H1 (cell line): ENCODE data around the gene ANKRD26. TPM values are rescaled to one million over a fixed set of nuclear protein-coding genes. Genes with fewer than 3 reads are reported as not detected.

Experiments used
- CTCF ChIA-PET: fragments of 300-600 bp; sonication (Branson Sonifier 250); formaldehyde crosslinking; loops from one replicate; lab custom pipeline; 2021; ENCODE audit not compliant: partially characterized antibody; lab: Charles Lee
- POLR2A ChIA-PET: fragments of 300-600 bp; sonication (Branson Sonifier 250); formaldehyde crosslinking; loops from one replicate; lab custom pipeline; 2021; ENCODE audit warnings: inconsistent platforms; ENCODE audit not compliant: partially characterized antibody; lab: Charles Lee
- DNase-seq, 2 experiments: peaks; one replicate each; pipeline versions ENCODE4 v3.0.0 to v3.0.0-alpha.2; 2010 to 2022; ENCODE audit warnings: low spot score in 2 of 2, low read depth in 1 of 2, mixed read lengths in 1 of 2
- FAIRE-seq: peaks from 2 replicates; lab custom pipeline; 2011; peaks lifted over from hg19 to GRCh38; lab: Jason Lieb, UNC
- H2AFZ ChIP-seq: 2 replicates; pipeline ENCODE4 v1.8.1; 2012; ENCODE audit warnings: low read length, inconsistent platforms
- H2AK5ac ChIP-seq: 2 replicates; pipeline ENCODE4 v1.6.1; 2013; ENCODE audit warnings: low read depth, low read length
- H2BK120ac ChIP-seq: replicated peaks from 2 replicates; pipeline ENCODE3; 2013; ENCODE audit warnings: low read depth, low read length, inconsistent platforms
- H2BK12ac ChIP-seq: 2 replicates; pipeline ENCODE4 v1.6.1; 2013; ENCODE audit warnings: low read depth, low read length
- H2BK15ac ChIP-seq: 2 replicates; pipeline ENCODE4 v1.6.1; 2013; ENCODE audit warnings: low read length
- H2BK20ac ChIP-seq: 2 replicates; pipeline ENCODE4 v1.6.1; 2013; ENCODE audit warnings: low read length
- H2BK5ac ChIP-seq: 2 replicates; pipeline ENCODE4 v1.6.1; 2013; ENCODE audit warnings: low read depth, low read length
- H3K14ac ChIP-seq: 2 replicates; pipeline ENCODE4 v1.6.1; 2013; ENCODE audit warnings: inconsistent platforms; ENCODE audit not compliant: insufficient read length
- H3K18ac ChIP-seq: 2 replicates; pipeline ENCODE4 v1.6.1; 2013; ENCODE audit warnings: low read length; ENCODE audit errors: extremely low read depth
- H3K23ac ChIP-seq: 2 replicates; pipeline ENCODE4 v1.6.1; 2013; ENCODE audit warnings: inconsistent platforms; ENCODE audit not compliant: insufficient read length
- H3K23me2 ChIP-seq: 2 replicates; pipeline ENCODE4 v1.6.1; 2013; ENCODE audit warnings: low read depth, low read length
- H3K27ac ChIP-seq: 2 replicates; pipeline ENCODE4 v1.6.1; 2011; ENCODE audit warnings: low read depth, low read length, inconsistent platforms
- H3K27me3 ChIP-seq, 4 experiments: replicated peaks in 1 of 4; 1 replicate in 1 of 4; 2 replicates in 3 of 4; pipeline versions ENCODE4 v1.6.1 to v1.8.1; 2011 to 2013; ENCODE audit warnings: low read length in 3 of 4, mild to moderate bottlenecking in 3 of 4, inconsistent platforms in 2 of 4, mixed read lengths in 2 of 4, moderate library complexity in 1 of 4; ENCODE audit not compliant: control insufficient read depth in 3 of 4, insufficient read depth in 3 of 4; ENCODE audit errors: extremely low read depth in 1 of 4
- H3K36me3 ChIP-seq, 4 experiments: 2 replicates each; pipeline versions ENCODE4 v1.6.1 to v1.8.1; 2011 to 2013; ENCODE audit warnings: mild to moderate bottlenecking in 4 of 4, low read length in 3 of 4, moderate library complexity in 2 of 4, control low read depth in 1 of 4, inconsistent platforms in 1 of 4; ENCODE audit not compliant: insufficient read depth in 4 of 4, control insufficient read depth in 2 of 4
- H3K4ac ChIP-seq: replicated peaks from 2 replicates; pipeline ENCODE3; 2013; ENCODE audit warnings: low read length, low read depth, mixed read lengths, inconsistent platforms; ENCODE audit not compliant: insufficient read length
- H3K4me1 ChIP-seq, 4 experiments: replicated peaks in 1 of 4; 1 replicate in 1 of 4; 2 replicates in 3 of 4; pipeline versions ENCODE4 v1.6.1 to v1.8.1; 2011 to 2013; ENCODE audit warnings: low read length in 3 of 4, inconsistent platforms in 2 of 4, mixed read lengths in 1 of 4; ENCODE audit not compliant: insufficient read depth in 4 of 4, control insufficient read depth in 3 of 4
- H3K4me2 ChIP-seq, 2 experiments: 2 replicates each; pipeline versions ENCODE4 v1.6.1 to v1.8.1; 2011 to 2013; ENCODE audit warnings: low read depth in 2 of 2, low read length in 2 of 2, control low read depth in 1 of 2, inconsistent platforms in 1 of 2, mild to moderate bottlenecking in 1 of 2; ENCODE audit not compliant: insufficient read depth in 1 of 2
- H3K4me3 ChIP-seq, 4 experiments: fragments of 200-600, 300-600 bp in 1 of 4; sonication (generic), shearing (Covaris generic), sonication (Bioruptor Twin) in 1 of 4; 2 replicates each; pipeline versions ENCODE4 v1.5.1 to v1.8.1; 2011 to 2016; ENCODE audit warnings: low read length in 4 of 4, low read depth in 3 of 4, control low read depth in 2 of 4, inconsistent platforms in 2 of 4, mild to moderate bottlenecking in 2 of 4, mixed read lengths in 1 of 4, moderate library complexity in 1 of 4; ENCODE audit not compliant: insufficient read depth in 2 of 4; ENCODE audit errors: extremely low read depth in 1 of 4
- H3K56ac ChIP-seq: replicated peaks from 2 replicates; pipeline ENCODE3; 2013; ENCODE audit warnings: low read depth, mild to moderate bottlenecking, mixed read lengths, low read length, inconsistent platforms; ENCODE audit not compliant: insufficient read length
- H3K79me1 ChIP-seq: 2 replicates; pipeline ENCODE4 v1.6.1; 2013; ENCODE audit warnings: low read depth, low read length, control low read depth
- H3K79me2 ChIP-seq, 2 experiments: 2 replicates each; pipeline versions ENCODE4 v1.6.1 to v1.8.1; 2012 to 2013; ENCODE audit warnings: low read length in 2 of 2, mild to moderate bottlenecking in 2 of 2, inconsistent platforms in 1 of 2; ENCODE audit not compliant: insufficient read depth in 2 of 2, control insufficient read depth in 1 of 2
- H3K9ac ChIP-seq, 4 experiments: replicated peaks in 1 of 4; 1 replicate in 1 of 4; 2 replicates in 3 of 4; pipeline versions ENCODE4 v1.6.1 to v1.8.1; 2011 to 2013; ENCODE audit warnings: low read depth in 3 of 4, low read length in 3 of 4, control low read depth in 2 of 4, mild to moderate bottlenecking in 2 of 4, moderate library complexity in 2 of 4, inconsistent platforms in 1 of 4; ENCODE audit errors: extremely low read depth in 1 of 4
- H3K9me3 ChIP-seq, 2 experiments: 2 replicates each; pipeline versions ENCODE4 v1.6.1 to v1.8.1; 2012 to 2013; ENCODE audit warnings: mild to moderate bottlenecking in 2 of 2, moderate library complexity in 2 of 2, control low read depth in 1 of 2, inconsistent platforms in 1 of 2, low read depth in 1 of 2, low read length in 1 of 2, mixed read lengths in 1 of 2; ENCODE audit not compliant: insufficient read depth in 2 of 2
- H4K20me1 ChIP-seq, 2 experiments: replicated peaks in 1 of 2; 2 replicates each; pipeline versions ENCODE3 to v1.8.1; 2011 to 2013; ENCODE audit warnings: inconsistent platforms in 2 of 2, low read length in 2 of 2, mild to moderate bottlenecking in 1 of 2; ENCODE audit not compliant: insufficient read depth in 2 of 2, control insufficient read depth in 1 of 2
- H4K5ac ChIP-seq: 2 replicates; pipeline ENCODE4 v1.6.1; 2013; ENCODE audit warnings: low read length, low read depth, mixed read lengths, inconsistent platforms; ENCODE audit not compliant: insufficient read length
- H4K8ac ChIP-seq: 2 replicates; pipeline ENCODE4 v1.8.0; 2013; ENCODE audit warnings: mild to moderate bottlenecking, moderate library complexity, low read length, inconsistent platforms; ENCODE audit not compliant: insufficient read depth; ENCODE audit errors: extremely low read depth
- H4K91ac ChIP-seq: replicated peaks from 2 replicates; pipeline ENCODE3; 2013; ENCODE audit warnings: low read length, mixed read lengths, inconsistent platforms; ENCODE audit not compliant: insufficient read length
- ATF3 ChIP-seq: IDR thresholded peaks from 2 replicates; pipeline ENCODE4 v1.6.1; 2011; ENCODE audit warnings: low read depth, mild to moderate bottlenecking, low read length; ENCODE audit not compliant: insufficient read depth
- CHD1 ChIP-seq: IDR thresholded peaks from 2 replicates; pipeline ENCODE4 v1.6.1; 2012; ENCODE audit warnings: low read depth, low read length, improper control_type of control experiment
- CHD2 ChIP-seq: IDR thresholded peaks from 2 replicates; pipeline ENCODE4 v1.6.1; 2012; ENCODE audit warnings: low read length, improper control_type of control experiment
- CREB1 ChIP-seq: IDR thresholded peaks from 2 replicates; pipeline ENCODE4 v1.6.1; 2012; ENCODE audit warnings: inconsistent platforms
- CTBP2 ChIP-seq: IDR thresholded peaks from 2 replicates; pipeline ENCODE4 v1.7.0; 2011; ENCODE audit warnings: borderline replicate concordance, mild to moderate bottlenecking, moderate library complexity, mixed read lengths, low read length; ENCODE audit not compliant: insufficient read depth, insufficient read length
- EZH2 ChIP-seq: fragments of 200-600 bp; sonication (generic); IDR thresholded peaks from 2 replicates; pipeline ENCODE4 v1.7.1; 2012; ENCODE audit warnings: low read depth, mild to moderate bottlenecking, moderate library complexity, low read length, inconsistent platforms; ENCODE audit not compliant: severe bottlenecking
- FOSL1 ChIP-seq: IDR thresholded peaks from 2 replicates; pipeline ENCODE4 v1.6.1; 2011; ENCODE audit warnings: mild to moderate bottlenecking, low read depth, low read length, moderate library complexity; ENCODE audit not compliant: insufficient read depth
- GTF2F1 ChIP-seq: IDR thresholded peaks from 2 replicates; pipeline ENCODE4 v1.6.1; 2012; ENCODE audit warnings: low read depth, low read length, improper control_type of control experiment, borderline replicate concordance
- HDAC6 ChIP-seq: IDR thresholded peaks from one replicate; pipeline ENCODE4 v1.7.1; 2012; ENCODE audit warnings: low read depth, mild to moderate bottlenecking, inconsistent platforms, low read length, moderate library complexity
- POLR2A ChIP-seq, 2 experiments: IDR thresholded peaks; 1 replicate in 1 of 2; 2 replicates in 1 of 2; pipeline ENCODE4 v1.6.1; 2011; ENCODE audit warnings: low read depth in 2 of 2, low read length in 2 of 2, mild to moderate bottlenecking in 2 of 2; ENCODE audit errors: control extremely low read depth in 1 of 2
- RFX5 ChIP-seq: IDR thresholded peaks from 2 replicates; pipeline ENCODE4 v1.6.1; 2011; ENCODE audit warnings: low read depth, low read length, improper control_type of control experiment, borderline replicate concordance
- RNF2 ChIP-seq: fragments of 200-900, 300-1000 bp; sonication (generic); IDR thresholded peaks from 2 replicates; pipeline ENCODE4 v1.7.1; 2016; ENCODE audit warnings: borderline replicate concordance, low read depth, mild to moderate bottlenecking, antibody characterized with exemption, low read length; ENCODE audit not compliant: poor library complexity, severe bottlenecking; ENCODE audit errors: missing control alignments
- SP2 ChIP-seq: IDR thresholded peaks from 2 replicates; pipeline ENCODE4 v1.6.1; 2012; ENCODE audit warnings: mild to moderate bottlenecking, low read length, inconsistent platforms
- YY1 ChIP-seq: IDR thresholded peaks from 2 replicates; pipeline ENCODE4 v1.6.1; 2011; ENCODE audit warnings: low read depth, mild to moderate bottlenecking, low read length
- ZNF274 ChIP-seq: IDR thresholded peaks from 2 replicates; pipeline ENCODE4 v1.7.0; 2012; ENCODE audit warnings: low read length, borderline replicate concordance; ENCODE audit errors: extremely low read depth
- WGBS, 2 experiments: shearing (Covaris generic) in 1 of 2; methylation state at CpG; one replicate each; pipeline versions ENCODE4 v1.1.6 to v1.1.7; 2013 to 2015; ENCODE audit warnings: low lambda C conversion rate in 2 of 2, mixed read lengths in 2 of 2, inconsistent platforms in 1 of 2, low coverage in 1 of 2, missing lambda C conversion rate in 1 of 2; ENCODE audit not compliant: insufficient replicate concordance in 2 of 2, insufficient coverage in 1 of 2, insufficient read length in 1 of 2; ENCODE audit errors: extremely low coverage in 1 of 2, missing lambda C conversion rate in 1 of 2; 5-methylcytosine and 5-hydroxymethylcytosine counted together
- polyA plus RNA-seq, 7 experiments: library from polyadenylated mRNA; depleted of rRNA in 3 of 7; stranded (reverse) in 5 of 7; unstranded in 2 of 7; fragments of >200 nt in 5 of 7; fragments of 200-250 nt in 2 of 7; gene quantifications; 1 replicate in 5 of 7; 2 replicates in 1 of 7; 4 replicates in 1 of 7; pipeline versions ENCODE4 v1.2.1 to v1.2.3, GENCODE V29; 2011 to 2013; ENCODE audit warnings: missing spikeins in 2 of 7, mixed read lengths in 2 of 7
- total RNA-seq: library from RNA; stranded (reverse); fragmentation: NEBNext Ultra II Directional; extraction: Animal tissue kit (Norgen Biotek cat#: 25700); gene quantifications from 2 replicates; pipeline ENCODE4 v1.2.1, GENCODE V29; 2021

ANKRD26 gene
- total and polyA plus RNA-seq, 2 of the 8 experiments (the other 6 are each of a cell fraction or from before 2014, with no cell fraction given) = 1.3 to 8.8 TPM

- no peak overlapping the region for H2AFZ ChIP-seq
- no peaks in the 10 kb centered on the region for H3K9me3 ChIP-seq
- no peak overlapping the region for H3K23ac ChIP-seq
- no peak overlapping the region for H3K4me3 ChIP-seq
- FAIRE-seq = no peak
- no peaks in the 10 kb centered on the region; the same call in 1 of the 2 replicates for H3K23me2 ChIP-seq
- no peak overlapping the region for H3K18ac ChIP-seq
- no peak overlapping the region for H2AK5ac ChIP-seq
- no peaks in the 10 kb centered on the region for H4K20me1 ChIP-seq
- no peak overlapping the region for H3K56ac ChIP-seq
- DNase-seq = no peak
- no peak overlapping the region for H2BK15ac ChIP-seq
- no peak overlapping the region for H3K4ac ChIP-seq
- no peaks in the 10 kb centered on the region; a peak in 1 of 8 replicates for H3K36me3 ChIP-seq
- H3K27me3 ChIP-seq = no peaks in the 10 kb centered on the region
- 94% methylated on average over 4 of the region's 4 CpGs; no CpG with 5 or more reads in 1 of the 2 experiments for WGBS, 2 experiments
- H3K9ac ChIP-seq = no peak overlapping the region
- H2BK20ac ChIP-seq = no peak overlapping the region
- H2BK12ac ChIP-seq = no peak overlapping the region
- H3K27ac ChIP-seq = no peak overlapping the region
- no peaks in the 10 kb centered on the region for H3K79me1 ChIP-seq
- H3K14ac ChIP-seq = no peak overlapping the region
- no peak overlapping the region for H2BK120ac ChIP-seq
- H2BK5ac ChIP-seq = no peak overlapping the region
- no peaks in the 10 kb centered on the region for H3K4me1 ChIP-seq
- POLR2A ChIA-PET = no interaction called here
- no peaks in the 10 kb centered on the region for H3K79me2 ChIP-seq
- H3K4me2 ChIP-seq = no peak overlapping the region
- no peak overlapping the region for H4K5ac ChIP-seq
- H4K8ac ChIP-seq = no peak overlapping the region
- no peak overlapping the region for H4K91ac ChIP-seq
- CTCF ChIA-PET = interaction anchor here (0.9 kb wide), 1 partner anchor 129 kb away, joined by 3 read pairs; no protein-coding TSS in a partner anchor
- no peak for TF ChIP-seq RNF2
- no peak for TF ChIP-seq RFX5
- TF ChIP-seq CREB1 = no peak
- no peak for TF ChIP-seq ATF3
- TF ChIP-seq HDAC6 = no peak
- no peak for TF ChIP-seq ZNF274
- no peak for TF ChIP-seq EZH2
- no peak for TF ChIP-seq FOSL1
- no peak for TF ChIP-seq SP2
- no peak for TF ChIP-seq CHD1
- no peak for TF ChIP-seq POLR2A (IDR thresholded peaks at IDR 0.05; ENCODE audit: control extremely low read depth in 1 of 2, low read depth in 2 of 2, low read length in 2 of 2)
- TF ChIP-seq GTF2F1 = no peak
- no peak for TF ChIP-seq YY1
- TF ChIP-seq CHD2 = no peak
- no peak for TF ChIP-seq CTBP2
Measured at GRCh38 chr10:27019827-27020226, 80.5 kb downstream of the ANKRD26 start.
